Transverse colon (tissue), 4 donors: Measurements from ENCODE around the gene NAA20.

Source experiments
- POLR2A ChIP-seq: fragments of 450-650 bp; IDR thresholded peaks from one replicate; pipeline ENCODE4 v1.6.1; 2016; ENCODE audit warnings: antibody characterized with exemption, mild to moderate bottlenecking, moderate library complexity
- POLR2AphosphoS5 ChIP-seq, 3 donors: sonication (generic); formaldehyde crosslinking; IDR thresholded peaks; one replicate each; pipeline ENCODE4 v1.6.1; 2016; ENCODE audit warnings: antibody characterized with exemption in 3 of 3
- TF ChIP-seq, protein P1 (sequence below), 5 experiments: fragments of 200-600 bp in 3 of 5; fragments of 450-650 bp in 2 of 5; sonication (generic) in 3 of 5; IDR thresholded peaks; 1 replicate in 2 of 5; 2 replicates in 3 of 5; pipeline ENCODE4 v1.5.1; 2016 to 2017; ENCODE audit warnings: antibody characterized with exemption in 5 of 5, inconsistent platforms in 3 of 5, mild to moderate bottlenecking in 2 of 5, moderate library complexity in 1 of 5

DNA sequence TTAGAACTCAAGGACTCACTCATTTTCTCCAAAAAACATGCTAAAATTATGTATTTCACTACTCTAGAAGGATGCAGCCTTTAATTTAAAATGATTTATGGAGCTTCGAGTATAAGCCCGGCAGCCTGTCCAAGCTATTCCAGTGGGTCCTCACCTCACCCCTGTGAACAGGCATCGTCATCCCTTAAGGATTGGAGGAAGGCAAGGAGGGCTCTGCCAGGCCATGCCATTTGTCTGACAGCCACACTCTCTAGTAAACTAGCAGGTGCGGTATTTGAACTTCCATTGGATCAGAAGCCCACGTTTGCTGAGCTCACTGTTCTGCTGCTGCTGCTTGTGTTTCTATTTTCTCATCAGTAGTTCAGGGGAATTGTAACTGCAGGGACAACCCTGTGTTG, 39.8 kb upstream of the NAA20 start:
- TF ChIP-seq POLR2A: no peak
- TF ChIP-seq, protein P1, sequence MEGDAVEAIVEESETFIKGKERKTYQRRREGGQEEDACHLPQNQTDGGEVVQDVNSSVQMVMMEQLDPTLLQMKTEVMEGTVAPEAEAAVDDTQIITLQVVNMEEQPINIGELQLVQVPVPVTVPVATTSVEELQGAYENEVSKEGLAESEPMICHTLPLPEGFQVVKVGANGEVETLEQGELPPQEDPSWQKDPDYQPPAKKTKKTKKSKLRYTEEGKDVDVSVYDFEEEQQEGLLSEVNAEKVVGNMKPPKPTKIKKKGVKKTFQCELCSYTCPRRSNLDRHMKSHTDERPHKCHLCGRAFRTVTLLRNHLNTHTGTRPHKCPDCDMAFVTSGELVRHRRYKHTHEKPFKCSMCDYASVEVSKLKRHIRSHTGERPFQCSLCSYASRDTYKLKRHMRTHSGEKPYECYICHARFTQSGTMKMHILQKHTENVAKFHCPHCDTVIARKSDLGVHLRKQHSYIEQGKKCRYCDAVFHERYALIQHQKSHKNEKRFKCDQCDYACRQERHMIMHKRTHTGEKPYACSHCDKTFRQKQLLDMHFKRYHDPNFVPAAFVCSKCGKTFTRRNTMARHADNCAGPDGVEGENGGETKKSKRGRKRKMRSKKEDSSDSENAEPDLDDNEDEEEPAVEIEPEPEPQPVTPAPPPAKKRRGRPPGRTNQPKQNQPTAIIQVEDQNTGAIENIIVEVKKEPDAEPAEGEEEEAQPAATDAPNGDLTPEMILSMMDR (IDR thresholded peaks at IDR 0.05): no peak
- TF ChIP-seq POLR2AphosphoS5 (IDR thresholded peaks at IDR 0.05): no peak
